K562 (cell line): ENCODE measurements around the gene CDCA3. TPM values are rescaled to one million over a fixed set of nuclear protein-coding genes. Genes with fewer than 3 reads are reported as not detected.

ENCODE experiments used
- ARID3B ChIP-seq: fragments of 250-450 bp; sonication (Bioruptor Pico); IDR thresholded peaks from 2 replicates; pipeline ENCODE4 v1.4.0; 2020; ENCODE audit warnings: borderline replicate concordance
- CEBPG ChIP-seq, 3 experiments: fragments of 200-800 bp in 1 of 3; sonication (Bioruptor generic) in 1 of 3; sonication (generic) in 1 of 3; formaldehyde crosslinking in 1 of 3; IDR thresholded peaks in 2 of 3; conservative IDR thresholded peaks in 1 of 3; 2 replicates each; pipeline versions ENCODE4 v1.6.1 to v1.8.0; 2016 to 2022; ENCODE audit warnings: missing compliant biosample characterization in 2 of 3, missing genetic modification characterization in 2 of 3, mild to moderate bottlenecking in 1 of 3, missing genetic modification reagents in 1 of 3
- CHD4 ChIP-seq: fragments of 200-600 bp; sonication (generic); IDR thresholded peaks from 3 replicates; pipeline ENCODE4 v1.6.1; 2012; ENCODE audit warnings: low read depth, mild to moderate bottlenecking, mixed read lengths, low read length, inconsistent platforms; ENCODE audit not compliant: insufficient read depth, insufficient replicate concordance, poor library complexity, severe bottlenecking
- EZH2 ChIP-seq: IDR thresholded peaks from 2 replicates; pipeline ENCODE4 v1.6.1; 2012; ENCODE audit warnings: low read depth, mild to moderate bottlenecking, inconsistent platforms, low read length, borderline replicate concordance
- FOXP1 ChIP-seq: sonication (generic); formaldehyde crosslinking; IDR thresholded peaks from 2 replicates; pipeline ENCODE4 v1.8.0; 2022; ENCODE audit warnings: mild to moderate bottlenecking, missing genetic modification reagents
- KAT2B ChIP-seq: IDR thresholded peaks from one replicate; pipeline ENCODE4 v1.6.1; 2012; ENCODE audit warnings: low read depth, mild to moderate bottlenecking, control low read depth, inconsistent platforms, low read length, moderate library complexity
- KDM5B ChIP-seq: fragments of 200-600 bp; sonication (generic); IDR thresholded peaks from 2 replicates; pipeline ENCODE4 v1.6.1; 2012; ENCODE audit warnings: low read depth, mild to moderate bottlenecking, moderate library complexity, low read length, control low read depth, inconsistent platforms; ENCODE audit not compliant: insufficient replicate concordance
- KLF6 ChIP-seq: fragments of 250-450 bp; sonication (Bioruptor Pico); IDR thresholded peaks from 2 replicates; pipeline ENCODE4 v1.4.0; 2020; ENCODE audit warnings: mild to moderate bottlenecking, moderate library complexity, borderline replicate concordance
- MAZ ChIP-seq, 2 experiments: fragments of 450-650 bp in 1 of 2; sonication (generic) in 1 of 2; formaldehyde crosslinking; IDR thresholded peaks in 1 of 2; conservative IDR thresholded peaks in 1 of 2; 2 replicates each; pipeline versions ENCODE4 v1.4.0 to v1.5.0; 2020; ENCODE audit warnings: mild to moderate bottlenecking in 1 of 2, missing genetic modification reagents in 1 of 2
- PCBP2 ChIP-seq: fragments of 200-400 bp; formaldehyde crosslinking; IDR thresholded peaks from 2 replicates; pipeline ENCODE4 v1.6.1; 2018; ENCODE audit warnings: low read length, low read depth, mild to moderate bottlenecking, moderate library complexity; ENCODE audit not compliant: poor library complexity, severe bottlenecking
- RBM14 ChIP-seq: fragments of 200-400 bp; formaldehyde crosslinking; IDR thresholded peaks from 2 replicates; pipeline ENCODE4 v1.6.1; 2018; ENCODE audit warnings: low read depth, mild to moderate bottlenecking, low read length, moderate library complexity, borderline replicate concordance; ENCODE audit not compliant: insufficient read depth
- RNF219 ChIP-seq: fragments of 250-450 bp; sonication (Bioruptor Pico); IDR thresholded peaks from 2 replicates; pipeline ENCODE4 v1.5.0; 2022; ENCODE audit warnings: mild to moderate bottlenecking
- SMAD4 ChIP-seq: fragments of 250-450 bp; sonication (Bioruptor Pico); conservative IDR thresholded peaks from 2 replicates; pipeline ENCODE4 v1.8.0; 2021; ENCODE audit warnings: inconsistent platforms, mild to moderate bottlenecking, moderate library complexity
- STAG1 ChIP-seq: sonication (generic); formaldehyde crosslinking; IDR thresholded peaks from 2 replicates; pipeline ENCODE4 v1.5.0; 2020; ENCODE audit warnings: missing genetic modification reagents, borderline replicate concordance
- TCFL5 ChIP-seq: fragments of 250-450 bp; sonication (Bioruptor Pico); conservative IDR thresholded peaks from 2 replicates; pipeline ENCODE4 v1.6.1; 2021; ENCODE audit warnings: mild to moderate bottlenecking, moderate library complexity, matching md5 sums
- ZBTB17 ChIP-seq: fragments of 450-650 bp; formaldehyde crosslinking; IDR thresholded peaks from 2 replicates; pipeline ENCODE4 v1.4.0; 2020; ENCODE audit warnings: mild to moderate bottlenecking
- ZNF583 ChIP-seq: fragments of 250-450 bp; sonication (Bioruptor Pico); IDR thresholded peaks from 2 replicates; pipeline ENCODE4 v1.4.0; 2020
- ZNF586 ChIP-seq: fragments of 450-650 bp; formaldehyde crosslinking; conservative IDR thresholded peaks from 2 replicates; pipeline ENCODE4 v1.4.0; 2020; ENCODE audit warnings: mild to moderate bottlenecking, moderate library complexity
- ZNF785 ChIP-seq: fragments of 250-450 bp; sonication (Bioruptor Pico); IDR thresholded peaks from 2 replicates; pipeline ENCODE4 v1.4.0; 2020; ENCODE audit warnings: mild to moderate bottlenecking
- ZZZ3 ChIP-seq: fragments of 450-650 bp; IDR thresholded peaks from 2 replicates; pipeline ENCODE4 v1.6.1; 2016; ENCODE audit warnings: antibody characterized with exemption, mild to moderate bottlenecking, moderate library complexity
- polyA plus RNA-seq, 8 experiments: library from polyadenylated mRNA; depleted of rRNA in 4 of 8; stranded (reverse) in 5 of 8; unstranded in 3 of 8; fragments of >200 nt; fragmentation: Nextera tagmentation in 2 of 8; fragmentation: Illumina TruSeq in 1 of 8; extraction: Ambion mirVana in 2 of 8; extraction: Trizol in 1 of 8; gene quantifications; 2 replicates each; pipeline versions ENCODE4 v1.2.1 to v1.2.3, GENCODE V29; 2011 to 2014; ENCODE audit warnings: inconsistent platforms in 1 of 8, missing spikeins in 1 of 8
- total RNA-seq, 7 experiments: library from RNA; depleted of rRNA in 6 of 7; stranded (reverse); fragments of >200 nt in 6 of 7; fragmentation: Illumina TruSeq in 2 of 7; extraction: Trizol in 2 of 7; gene quantifications; 2 replicates each; pipeline versions ENCODE4 v1.2.1 to v1.2.3, GENCODE V29; 2011 to 2021; ENCODE audit warnings: low replicate concordance in 1 of 7

The CDCA3 gene
- total and polyA plus RNA-seq, 9 of the 15 experiments (the other 6 are each of a cell fraction or from before 2014, with no cell fraction given): 24.2 to 80.8 (median 55.1) TPM

- TF ChIP-seq KAT2B: no peak
- no peak for TF ChIP-seq KLF6 (CRISPR knock-in tag)
- no peak for TF ChIP-seq ZZZ3
- TF ChIP-seq ZBTB17 (CRISPR knock-in tag): no peak
- TF ChIP-seq EZH2: no peak
- TF ChIP-seq ZNF586: no peak
- no peak for TF ChIP-seq ARID3B (CRISPR knock-in tag)
- TF ChIP-seq ZNF785 (CRISPR knock-in tag): no peak
- peak; percentile 25; the same call in 1 of the 2 replicates for TF ChIP-seq FOXP1 (CRISPR knock-in tag)
- TF ChIP-seq RNF219 (CRISPR knock-in tag): no peak
- no peak for TF ChIP-seq TCFL5 (CRISPR knock-in tag)
- peak; percentile 22 for TF ChIP-seq KDM5B
- TF ChIP-seq RBM14: no peak
- TF ChIP-seq STAG1: no peak
- no peak for TF ChIP-seq ZNF583
- no peak for TF ChIP-seq CHD4
- TF ChIP-seq SMAD4 (CRISPR knock-in tag): 0 out of 2 replicates have a peak, but pooled peaks have one; percentile 26
- TF ChIP-seq CEBPG (CRISPR knock-in tag; IDR thresholded peaks at IDR 0.05): no peak
- TF ChIP-seq CEBPG (tag; conservative IDR thresholded peaks at IDR 0.05 in 1 of 2, IDR thresholded peaks at IDR 0.05 in 1 of 2): no peak
- TF ChIP-seq PCBP2: no peak
- TF ChIP-seq MAZ (CRISPR knock-in tag; conservative IDR thresholded peaks at IDR 0.05 in 1 of 2, IDR thresholded peaks at IDR 0.05 in 1 of 2): no peak; a peak in 1 of 4 replicates
Measured at GRCh38 chr12:6850796-6851152, 312 bp downstream of the CDCA3 start (continued).
